HG02678 (cell line): ENCODE results near the gene TRIM42.
A peak's percentile ranks its signal among the peaks of the same experiment; 100 is the strongest.

Source experiments
- ATAC-seq: cut with Tn5 transposase; IDR thresholded peaks from one replicate; pipeline ENCODE4 v1.9.1; 2021; ENCODE audit warnings: mild to moderate bottlenecking, moderate library complexity; ENCODE audit not compliant: unreplicated experiment

TRIM42 gene

GRCh38 chr3:140709751-140710150 lies 31.9 kb downstream of the TRIM42 start:
- ATAC-seq: no peak

GRCh38 chr3:140710711-140711389 lies 33.0 kb downstream of the TRIM42 start:
- no peak for ATAC-seq

- ATAC-seq: peak; percentile 1
These were observed 33.6 kb downstream of the TRIM42 start for GRCh38 chr3:140711390-140712035.

DNA sequence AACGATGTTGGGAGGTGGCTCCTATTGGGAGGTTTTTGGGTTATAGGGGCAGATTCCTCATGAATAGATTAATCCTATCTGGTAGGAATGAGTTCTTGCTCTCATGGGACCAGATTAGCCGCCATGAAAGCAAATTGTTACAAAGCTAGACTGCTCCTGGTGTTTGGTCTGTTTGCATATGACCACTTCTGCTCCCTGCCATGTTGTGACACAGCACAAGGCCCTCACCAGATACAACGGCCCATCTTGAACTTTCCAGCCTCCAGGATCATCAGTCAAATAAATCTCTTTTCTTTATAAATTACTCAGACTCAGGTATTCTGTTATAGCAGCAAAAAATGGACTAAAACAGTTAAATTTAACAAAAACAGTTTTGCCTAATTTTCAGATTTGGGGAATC lies 34.4 kb downstream of the TRIM42 start:
- ATAC-seq: peak; percentile 16

DNA sequence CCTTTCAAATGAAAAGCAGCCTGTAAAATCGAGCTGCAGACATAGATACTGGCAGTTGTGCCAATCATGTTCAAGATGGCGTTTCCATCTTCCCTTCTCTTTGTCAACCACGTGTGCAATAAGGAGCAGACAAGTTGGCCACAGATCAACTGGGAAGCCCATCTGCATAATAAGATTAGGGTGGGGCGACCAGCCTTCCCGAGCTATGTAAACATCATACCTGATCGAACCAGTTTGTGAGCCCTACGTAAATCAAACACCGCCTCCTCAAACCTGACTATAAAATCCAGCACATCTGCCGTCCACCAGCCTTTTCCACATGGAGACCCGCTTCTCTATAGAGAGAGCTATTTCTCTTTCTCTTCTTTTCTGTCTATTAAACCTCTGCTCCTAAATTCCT lies 37.2 kb downstream of the TRIM42 start:
- no peak for ATAC-seq

- ATAC-seq: no peak
These were observed 40.1 kb downstream of the TRIM42 start for GRCh38 chr3:140717921-140718320.

GRCh38 chr3:140719841-140720614 lies 42.2 kb downstream of the TRIM42 start:
- no peak for ATAC-seq

DNA sequence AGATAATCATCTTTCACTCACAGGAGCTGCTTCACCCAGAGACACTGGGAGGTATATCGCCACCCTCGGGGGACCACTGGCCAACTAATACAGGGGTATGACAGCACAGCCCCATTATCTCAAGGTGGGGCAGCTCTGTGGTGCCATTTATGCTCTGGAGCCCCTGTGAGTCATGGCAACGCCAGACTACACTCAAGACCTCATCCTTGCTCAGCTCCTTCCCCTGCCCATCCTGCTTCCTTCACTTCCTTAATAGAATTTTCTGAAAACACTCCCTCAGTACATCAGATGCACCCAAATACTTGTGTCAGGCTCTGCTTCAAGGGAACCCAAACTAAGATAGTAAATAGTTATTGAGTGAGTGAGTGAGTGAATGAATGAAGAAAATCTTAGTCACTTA lies 45.7 kb downstream of the TRIM42 start:
- no peak for ATAC-seq

- ATAC-seq: peak; percentile 76
These were observed 47.3 kb downstream of the TRIM42 start for GRCh38 chr3:140724856-140725812.

- ATAC-seq: peak; percentile 20
These were observed 48.2 kb downstream of the TRIM42 start for GRCh38 chr3:140726066-140726465.

GRCh38 chr3:140727886-140728285 lies 50.0 kb downstream of the TRIM42 start:
- no peak for ATAC-seq

GRCh38 chr3:140731440-140732119 lies 53.7 kb downstream of the TRIM42 start:
- ATAC-seq: peak; percentile 90

DNA sequence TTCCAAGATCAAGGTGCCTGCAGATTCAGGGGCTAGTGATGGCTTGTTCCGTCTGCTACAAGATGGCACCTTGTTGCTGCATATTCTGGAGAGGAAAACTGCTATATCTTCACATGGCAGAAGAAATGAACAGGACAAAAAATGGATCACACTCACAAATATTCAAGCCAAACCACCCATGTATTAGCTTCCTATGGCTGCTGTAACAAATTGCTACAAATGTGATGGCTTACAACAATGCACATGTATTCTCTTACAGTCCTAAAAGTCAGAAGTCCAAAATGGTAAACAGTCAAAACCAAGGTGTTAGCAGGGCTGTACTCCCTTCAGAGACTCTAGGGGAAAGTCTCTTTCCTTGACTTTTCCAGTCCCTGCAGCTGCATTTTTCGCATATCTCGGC lies 55.8 kb downstream of the TRIM42 start:
- no peak for ATAC-seq

GRCh38 chr3:140736863-140737460 lies 59.1 kb downstream of the TRIM42 start:
- peak; percentile 61 for ATAC-seq

DNA sequence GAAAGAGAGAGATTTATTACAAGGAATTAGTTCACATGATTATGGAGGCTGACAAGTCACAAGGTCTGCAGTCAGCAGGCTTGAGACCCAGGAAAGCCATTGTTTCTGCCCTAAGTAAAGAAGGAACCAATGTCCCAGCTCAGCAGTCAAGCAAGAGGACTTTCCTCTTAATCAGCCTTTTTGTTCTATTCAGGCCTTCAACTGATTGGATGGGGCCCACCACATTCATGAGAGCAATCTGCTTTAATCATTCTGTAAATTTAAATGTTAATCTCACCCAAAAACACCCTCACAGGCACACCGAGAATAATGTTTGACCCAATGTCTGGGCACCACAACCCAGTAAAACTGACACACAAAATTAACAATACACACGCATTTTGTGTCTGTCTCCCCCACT lies 64.3 kb downstream of the TRIM42 start:
- ATAC-seq: no peak

- ATAC-seq: no peak
These were observed 70.3 kb downstream of the TRIM42 start for GRCh38 chr3:140748171-140748570.

DNA sequence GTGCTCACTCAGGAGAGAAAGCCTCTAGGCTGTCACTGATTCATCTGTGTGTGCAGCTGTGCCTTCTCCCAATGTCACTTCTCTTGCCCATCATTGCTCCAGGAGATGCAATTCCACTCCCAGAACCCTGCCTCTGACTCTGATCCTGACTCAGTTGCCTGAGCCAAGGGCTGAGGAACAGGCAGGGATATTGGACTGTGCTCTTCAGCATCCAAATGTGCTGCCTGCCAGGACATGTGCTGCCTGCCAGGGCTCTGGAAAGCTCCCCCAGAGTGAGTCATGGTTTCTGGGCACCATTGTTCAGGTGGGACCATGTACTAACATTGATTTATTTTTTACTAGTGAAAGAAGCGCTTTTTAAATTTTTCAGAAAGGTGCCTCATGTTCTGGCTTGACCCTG lies 71.0 kb downstream of the TRIM42 start:
- ATAC-seq: no peak
